Activated CD4-positive, alpha-beta memory T cell treated with anti-CD3 and anti-CD28 coated beads, Interleukin-2, amount 10 ng/mL, durations not matched to agents 7 days and 5 days (primary cell): ENCODE results near the gene LAIR1. TPM values are rescaled to one million over a fixed set of nuclear protein-coding genes. Genes with fewer than 3 reads are reported as not detected.

ENCODE experiments used
- CTCF ChIA-PET: fragments of 350-600 bp; sonication (Branson Sonifier 250); formaldehyde crosslinking; loops from one replicate; lab custom pipeline; 2021; ENCODE audit warnings: antibody characterized with exemption, inconsistent platforms; lab: Charles Lee
- POLR2A ChIA-PET: fragments of 350-600 bp; sonication (Branson Sonifier 250); formaldehyde crosslinking; loops from one replicate; lab custom pipeline; 2021; ENCODE audit warnings: antibody characterized with exemption; lab: Charles Lee
- DNase-seq: peaks from one replicate; pipeline ENCODE4 v3.0.0-alpha.2; 2020
- H3K27ac Mint-ChIP-seq: one replicate; pipeline ENCODE4 v1.8.0; 2021; ENCODE audit warnings: mild to moderate bottlenecking, mixed read lengths
- H3K27me3 Mint-ChIP-seq: one replicate; pipeline ENCODE4 v1.8.0; 2021; ENCODE audit warnings: mixed read lengths
- H3K36me3 Mint-ChIP-seq: one replicate; pipeline ENCODE4 v1.8.0; 2021; ENCODE audit warnings: low read depth, mixed read lengths
- H3K4me1 Mint-ChIP-seq: one replicate; pipeline ENCODE4 v1.8.0; 2021; ENCODE audit warnings: mixed read lengths
- H3K4me3 Mint-ChIP-seq: one replicate; pipeline ENCODE4 v1.8.0; 2021; ENCODE audit warnings: mild to moderate bottlenecking, mixed read lengths
- H3K9me3 Mint-ChIP-seq: one replicate; pipeline ENCODE4 v1.8.0; 2021; ENCODE audit warnings: mixed read lengths
- total RNA-seq, 2 experiments: library from RNA; stranded (reverse); gene quantifications; one replicate each; pipeline ENCODE4 v1.2.3, GENCODE V29; 2021

Gene LAIR1
- total RNA-seq, 2 experiments from 2014 or later = 56.6 to 59.0 TPM

GRCh38 chr19:54356444-54357056, 8.2 kb downstream of the LAIR1 start:
- no peak overlapping the region for H3K27ac Mint-ChIP-seq
- H3K9me3 Mint-ChIP-seq = no peaks in the 10 kb centered on the region
- no peak for DNase-seq
- H3K4me3 Mint-ChIP-seq = no peak overlapping the region
- ChIA-PET CTCF (interaction anchor here (5.0 kb wide), 1 partner anchor 33 kb away, joined by 62 read pairs; no protein-coding TSS in a partner anchor), POLR2A (interaction anchor here (0.7 to 2.0 kb wide), 2 partner anchors 32 to 92 kb away, joined by 3 to 11 read pairs; partner anchors contain the start of gene LENG8)
- peaks cover 9% of the 10 kb centered on the region for H3K27me3 Mint-ChIP-seq
- H3K36me3 Mint-ChIP-seq = peaks cover 22% of the 10 kb centered on the region
- H3K4me1 Mint-ChIP-seq = peaks cover 20% of the 10 kb centered on the region

DNA sequence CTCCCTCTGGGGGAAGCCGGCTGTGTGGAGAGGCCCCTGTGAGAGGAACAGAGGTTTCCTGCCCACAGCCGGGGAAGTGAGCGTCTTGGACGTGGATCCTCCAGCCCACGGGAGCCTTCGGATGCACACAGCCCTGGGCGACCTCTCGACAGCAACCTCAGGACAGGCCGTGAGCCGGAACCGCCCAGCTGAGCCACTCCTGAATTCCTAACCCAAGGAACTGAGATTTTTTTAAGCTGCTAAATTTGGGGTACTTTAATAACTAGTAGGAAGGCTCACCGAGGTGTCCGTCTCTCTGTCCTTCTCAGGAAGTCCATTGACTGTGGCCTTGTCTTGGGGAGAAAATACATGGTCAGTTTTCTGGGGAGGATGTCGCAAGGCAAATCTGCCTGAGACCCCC, 9.1 kb downstream of the LAIR1 start:
- POLR2A ChIA-PET = interaction anchor here (2.0 kb wide), 1 partner anchor 33 kb away, joined by 11 read pairs; no protein-coding TSS in a partner anchor

DNA sequence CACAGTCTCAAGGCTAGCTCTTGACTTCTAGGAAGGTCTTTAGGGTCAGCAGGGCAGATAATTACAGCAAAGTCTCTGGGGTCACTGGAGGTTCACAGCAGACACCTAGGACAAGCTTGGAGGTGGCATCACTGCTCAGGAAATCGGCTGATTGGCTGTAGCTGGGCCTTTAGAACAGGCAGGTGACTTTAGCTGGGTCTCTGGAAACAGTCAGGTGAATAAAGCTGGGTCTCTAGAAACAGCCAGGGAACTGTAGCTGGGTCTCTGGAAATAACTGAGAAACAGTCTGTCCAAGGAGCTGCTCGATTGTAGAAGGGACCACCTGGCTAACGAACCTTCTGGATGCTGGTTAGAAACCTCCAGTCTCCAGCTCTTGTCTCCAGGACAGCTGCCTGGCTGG, 10.0 kb downstream of the LAIR1 start:
- no peak overlapping the region for H3K27ac Mint-ChIP-seq

More for the DNA sequence above, 9.1 kb downstream of the LAIR1 start:
- Mint-ChIP-seq H3K36me3 (peaks cover 15% of the 10 kb centered on the region), H3K4me3 (no peak overlapping the region), H3K27me3 (peaks cover 12% of the 10 kb centered on the region), H3K9me3 (no peaks in the 10 kb centered on the region), H3K27ac (no peak overlapping the region), H3K4me1 (peaks cover 11% of the 10 kb centered on the region)
- CTCF ChIA-PET = interaction anchor here (1.1 to 5.0 kb wide), 3 partner anchors 10 to 187 kb away, joined by 4 to 62 read pairs (median 6); no protein-coding TSS in a partner anchor
- no peak for DNase-seq

DNA sequence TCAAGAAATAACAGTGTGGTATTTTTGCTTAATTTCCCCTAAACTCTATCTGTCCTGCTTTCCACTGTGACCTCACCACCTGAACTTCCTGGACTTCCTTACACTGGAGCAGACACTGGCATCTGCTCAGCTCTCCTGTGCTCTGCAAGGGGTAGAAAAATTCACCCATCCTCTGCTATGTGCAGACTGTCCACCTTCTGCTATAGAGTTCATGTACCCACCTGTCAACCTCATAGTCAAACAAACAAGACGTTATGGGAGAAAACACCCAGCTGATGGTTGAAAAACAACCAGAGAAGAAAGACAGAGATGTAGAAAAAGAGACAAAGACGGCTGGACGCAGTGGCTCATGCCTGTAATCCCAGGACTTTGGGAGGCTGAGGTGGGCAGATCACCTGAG, 12.2 kb downstream of the LAIR1 start:
- H3K27ac Mint-ChIP-seq = no peak overlapping the region
- ChIA-PET CTCF (interaction anchor here (1.2 to 5.0 kb wide), 2 partner anchors 29 to 37 kb away, joined by 4 to 62 read pairs; no protein-coding TSS in a partner anchor), POLR2A (no interaction called here)

More for the DNA sequence above, 10.0 kb downstream of the LAIR1 start:
- H3K9me3 Mint-ChIP-seq = no peaks in the 10 kb centered on the region
- peaks cover 15% of the 10 kb centered on the region for H3K27me3 Mint-ChIP-seq
- CTCF ChIA-PET = interaction anchor here (0.5 to 5.0 kb wide), 6 partner anchors 9 to 186 kb away, joined by 4 to 62 read pairs (median 5); no protein-coding TSS in a partner anchor
- peaks cover 7% of the 10 kb centered on the region for H3K4me1 Mint-ChIP-seq
- DNase-seq = no peak
- peaks cover 11% of the 10 kb centered on the region for H3K36me3 Mint-ChIP-seq
- POLR2A ChIA-PET = interaction anchor here (0.8 to 1.2 kb wide), 2 partner anchors 34 to 35 kb away, joined by 3 to 5 read pairs; no protein-coding TSS in a partner anchor
- H3K4me3 Mint-ChIP-seq = no peak overlapping the region

DNA sequence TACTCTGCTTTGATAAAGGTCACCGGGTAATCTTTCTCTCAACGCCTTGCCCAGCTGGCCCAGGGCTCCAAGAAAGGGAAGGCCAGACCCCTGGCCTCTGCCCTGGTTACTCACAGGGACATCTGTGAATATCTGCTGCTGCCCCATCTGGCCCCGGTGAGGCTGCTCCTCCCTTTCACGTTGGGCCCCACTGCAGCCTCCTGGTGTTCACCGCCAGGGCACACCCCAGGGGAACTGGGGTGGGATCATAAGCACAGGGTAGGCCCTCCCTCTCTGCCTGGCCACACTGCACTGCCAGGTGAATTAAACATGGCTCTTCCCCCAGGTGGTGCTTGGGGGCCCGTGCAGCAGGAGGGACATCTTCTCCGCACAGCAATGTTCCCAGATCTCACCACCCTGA, 12.7 kb downstream of the LAIR1 start:
- Mint-ChIP-seq H3K27me3 (peaks cover 33% of the 10 kb centered on the region), H3K9me3 (no peaks in the 10 kb centered on the region), H3K4me1 (peaks cover 3% of the 10 kb centered on the region), H3K4me3 (no peak overlapping the region), H3K36me3 (peaks cover 11% of the 10 kb centered on the region), H3K27ac (no peak overlapping the region)
- no peak for DNase-seq
- POLR2A ChIA-PET = no interaction called here
- CTCF ChIA-PET = no interaction called here

More for the DNA sequence above, 12.2 kb downstream of the LAIR1 start:
- no peak for DNase-seq
- peaks cover 3% of the 10 kb centered on the region for H3K4me1 Mint-ChIP-seq
- no peaks in the 10 kb centered on the region for H3K9me3 Mint-ChIP-seq
- H3K27me3 Mint-ChIP-seq = peaks cover 28% of the 10 kb centered on the region
- peaks cover 11% of the 10 kb centered on the region for H3K36me3 Mint-ChIP-seq
- H3K4me3 Mint-ChIP-seq = no peak overlapping the region

- Mint-ChIP-seq H3K9me3 (no peaks in the 10 kb centered on the region), H3K36me3 (peaks cover 6% of the 10 kb centered on the region), H3K27ac (no peak overlapping the region), H3K4me3 (no peak overlapping the region), H3K27me3 (peaks cover 38% of the 10 kb centered on the region), H3K4me1 (peaks cover 6% of the 10 kb centered on the region)
- DNase-seq = no peak
- ChIA-PET CTCF (interaction anchor here (0.6 to 0.9 kb wide), 2 partner anchors 36 to 39 kb away, joined by 3 to 4 read pairs; no protein-coding TSS in a partner anchor), POLR2A (no interaction called here)
These were observed 13.3 kb downstream of the LAIR1 start for GRCh38 chr19:54351474-54351873.

GRCh38 chr19:54345938-54346386, 18.8 kb downstream of the LAIR1 start:
- Mint-ChIP-seq H3K27ac (no peak overlapping the region), H3K36me3 (no peaks in the 10 kb centered on the region), H3K4me3 (no peak overlapping the region), H3K9me3 (no peaks in the 10 kb centered on the region), H3K4me1 (peaks cover 3% of the 10 kb centered on the region), H3K27me3 (peaks cover 36% of the 10 kb centered on the region)
- ChIA-PET CTCF (interaction anchor here (2.0 kb wide), 1 partner anchor 9 kb away, joined by 6 read pairs; no protein-coding TSS in a partner anchor), POLR2A (no interaction called here)
- DNase-seq = no peak

GRCh38 chr19:54343868-54344267, 20.9 kb downstream of the LAIR1 start:
- CTCF ChIA-PET = interaction anchor here (0.7 kb wide), 1 partner anchor 10 kb away, joined by 4 read pairs; no protein-coding TSS in a partner anchor
- POLR2A ChIA-PET = no interaction called here
- Mint-ChIP-seq H3K4me3 (no peak overlapping the region), H3K27me3 (peaks cover 38% of the 10 kb centered on the region), H3K9me3 (no peaks in the 10 kb centered on the region), H3K4me1 (peaks cover 3% of the 10 kb centered on the region), H3K27ac (no peak overlapping the region), H3K36me3 (no peaks in the 10 kb centered on the region)
- DNase-seq = no peak

DNA sequence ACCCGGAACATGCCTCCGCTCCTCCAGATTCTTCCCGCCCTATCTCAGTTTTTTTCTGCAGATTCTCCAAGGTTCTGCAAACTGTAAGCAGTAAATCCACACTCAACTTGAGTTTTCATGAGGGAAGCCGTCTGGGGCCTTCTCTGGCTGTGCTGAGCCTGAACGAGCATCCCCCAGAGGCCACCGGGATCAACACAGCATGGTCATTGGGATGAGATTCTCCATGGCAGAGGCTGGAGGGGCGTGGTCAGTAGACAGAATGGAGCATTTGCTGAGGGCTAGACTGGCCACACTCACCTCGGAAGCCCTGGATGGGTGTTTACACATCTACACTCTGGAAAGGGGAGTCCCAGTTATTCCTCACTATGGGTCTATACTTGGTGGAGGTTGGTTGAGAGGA, 23.4 kb downstream of the LAIR1 start:
- POLR2A ChIA-PET = no interaction called here

GRCh38 chr19:54339646-54340358, 24.9 kb downstream of the LAIR1 start:
- Mint-ChIP-seq H3K36me3 (no peaks in the 10 kb centered on the region), H3K27ac (no peak overlapping the region), H3K9me3 (no peaks in the 10 kb centered on the region), H3K4me3 (no peak overlapping the region), H3K27me3 (peaks cover 20% of the 10 kb centered on the region), H3K4me1 (no peaks in the 10 kb centered on the region)
- ChIA-PET CTCF (interaction anchor here (1.0 kb wide), 1 partner anchor 52 kb away, joined by 3 read pairs; no protein-coding TSS in a partner anchor), POLR2A (no interaction called here)
- DNase-seq = no peak

More for the DNA sequence above, 23.4 kb downstream of the LAIR1 start:
- H3K36me3 Mint-ChIP-seq = no peaks in the 10 kb centered on the region
- no peaks in the 10 kb centered on the region for H3K9me3 Mint-ChIP-seq
- no peak overlapping the region for H3K4me3 Mint-ChIP-seq
- DNase-seq = no peak
- H3K4me1 Mint-ChIP-seq = no peaks in the 10 kb centered on the region
- CTCF ChIA-PET = interaction anchor here (1.1 kb wide), 1 partner anchor 49 kb away, joined by 4 read pairs; no protein-coding TSS in a partner anchor
- H3K27me3 Mint-ChIP-seq = peaks cover 20% of the 10 kb centered on the region
- H3K27ac Mint-ChIP-seq = no peak overlapping the region

DNA sequence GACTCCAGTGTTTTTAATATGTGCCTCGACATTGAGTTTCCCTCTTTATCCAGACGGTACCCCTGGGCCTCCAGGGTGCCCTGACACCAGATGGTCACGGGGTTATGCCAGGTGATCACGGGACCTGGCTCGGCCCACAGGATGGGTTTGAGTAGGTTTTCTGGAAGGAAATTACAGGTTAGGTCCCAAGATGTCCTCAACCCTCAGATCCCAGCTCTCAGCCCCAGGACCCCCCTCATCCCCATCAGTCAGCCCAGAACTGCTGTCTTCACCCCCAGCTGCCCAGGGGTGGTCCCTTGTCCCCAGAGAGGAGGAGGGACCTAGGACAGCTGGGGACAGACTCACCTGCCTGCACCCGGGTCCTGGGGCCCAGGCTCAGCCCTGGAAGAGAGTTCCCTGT, 26.2 kb downstream of the LAIR1 start:
- no peak overlapping the region for H3K4me3 Mint-ChIP-seq

DNA sequence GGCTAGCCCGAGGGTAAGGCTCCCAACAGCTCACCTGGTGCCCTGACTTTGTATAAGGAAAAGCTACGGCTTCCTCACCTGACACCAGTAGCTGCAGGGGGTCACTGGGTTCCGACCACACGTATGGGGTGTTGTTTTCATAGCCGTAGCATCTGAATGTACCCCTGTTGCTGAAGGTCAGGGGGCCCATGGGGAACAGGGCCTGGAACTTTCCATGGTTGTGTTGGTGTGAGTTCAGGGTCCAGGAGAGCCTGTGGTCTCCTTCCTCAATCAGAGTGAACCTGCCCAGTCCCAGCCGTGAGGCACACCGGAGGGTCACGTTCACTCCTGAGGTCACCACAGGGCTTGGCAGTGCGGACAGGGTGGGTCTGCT, 26.9 kb downstream of the LAIR1 start:
- H3K27ac Mint-ChIP-seq = no peak overlapping the region
- no peaks in the 10 kb centered on the region for H3K36me3 Mint-ChIP-seq
- POLR2A ChIA-PET = no interaction called here
- DNase-seq = no peak
- peaks cover 17% of the 10 kb centered on the region for H3K27me3 Mint-ChIP-seq
- no peaks in the 10 kb centered on the region for H3K4me1 Mint-ChIP-seq
- CTCF ChIA-PET = no interaction called here
- no peaks in the 10 kb centered on the region for H3K9me3 Mint-ChIP-seq
- no peak overlapping the region for H3K4me3 Mint-ChIP-seq

More for the DNA sequence above, 26.2 kb downstream of the LAIR1 start:
- Mint-ChIP-seq H3K9me3 (no peaks in the 10 kb centered on the region), H3K4me1 (no peaks in the 10 kb centered on the region), H3K27ac (no peak overlapping the region), H3K36me3 (no peaks in the 10 kb centered on the region), H3K27me3 (peaks cover 19% of the 10 kb centered on the region)
- ChIA-PET POLR2A (no interaction called here), CTCF (no interaction called here)
- no peak for DNase-seq
